T-helper 1 cell treated with Interleukin-12 subunit alpha and Interleukin-12 subunit beta and Interleukin-4 antibody, amounts not matched to agents 30 ng/mL and 1 ng/mL, for 36 hours (primary cell): ENCODE data around the gene FATE1. TPM values are rescaled to one million over a fixed set of nuclear protein-coding genes. Genes with fewer than 3 reads are reported as not detected.

Experiments
- intact Hi-C: fragments of 100-400 bp; cut with micrococcal nuclease; formaldehyde crosslinking; loops from one replicate; pipeline ENCODE4 v1.15.1; 2024
- total RNA-seq: library from RNA; stranded (reverse); gene quantifications from 2 replicates; pipeline ENCODE4 v1.2.3, GENCODE V29; 2022

Gene FATE1
- total RNA-seq, 1 donor from 2014 or later = not detected

DNA sequence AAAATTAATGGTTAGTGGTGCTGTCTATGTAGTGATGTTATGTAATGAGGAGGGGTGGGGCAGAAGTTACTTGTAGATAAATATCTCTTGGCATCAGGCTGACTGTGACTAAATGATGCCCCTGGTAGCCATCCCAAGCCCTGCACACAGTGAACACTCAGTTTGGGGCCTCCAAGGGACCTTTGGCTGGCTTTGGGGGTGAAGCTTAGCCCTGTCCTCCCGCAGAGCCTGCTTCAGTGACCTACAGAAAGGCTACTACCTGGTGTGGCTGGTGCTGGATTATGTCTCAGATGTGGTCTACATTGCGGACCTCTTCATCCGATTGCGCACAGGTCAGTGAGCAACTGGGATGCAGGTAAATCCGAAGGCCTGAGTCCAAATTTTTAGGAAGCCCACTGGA is 26.5 kb downstream of the FATE1 start:
- intact Hi-C loops = no loop called here

DNA sequence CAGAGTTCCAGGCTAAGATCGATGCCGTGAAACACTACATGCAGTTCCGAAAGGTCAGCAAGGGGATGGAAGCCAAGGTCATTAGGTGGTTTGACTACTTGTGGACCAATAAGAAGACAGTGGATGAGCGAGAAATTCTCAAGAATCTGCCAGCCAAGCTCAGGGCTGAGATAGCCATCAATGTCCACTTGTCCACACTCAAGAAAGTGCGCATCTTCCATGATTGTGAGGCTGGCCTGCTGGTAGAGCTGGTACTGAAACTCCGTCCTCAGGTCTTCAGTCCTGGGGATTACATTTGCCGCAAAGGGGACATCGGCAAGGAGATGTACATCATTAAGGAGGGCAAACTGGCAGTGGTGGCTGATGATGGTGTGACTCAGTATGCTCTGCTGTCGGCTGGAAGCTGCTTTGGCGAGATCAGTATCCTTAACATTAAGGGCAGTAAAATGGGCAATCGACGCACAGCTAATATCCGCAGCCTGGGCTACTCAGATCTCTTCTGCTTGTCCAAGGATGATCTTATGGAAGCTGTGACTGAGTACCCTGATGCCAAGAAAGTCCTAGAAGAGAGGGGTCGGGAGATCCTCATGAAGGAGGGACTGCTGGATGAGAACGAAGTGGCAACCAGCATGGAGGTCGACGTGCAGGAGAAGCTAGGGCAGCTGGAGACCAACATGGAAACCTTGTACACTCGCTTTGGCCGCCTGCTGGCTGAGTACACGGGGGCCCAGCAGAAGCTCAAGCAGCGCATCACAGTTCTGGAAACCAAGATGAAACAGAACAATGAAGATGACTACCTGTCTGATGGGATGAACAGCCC is 28.0 kb downstream of the FATE1 start:
- intact Hi-C loops = no loop called here

DNA sequence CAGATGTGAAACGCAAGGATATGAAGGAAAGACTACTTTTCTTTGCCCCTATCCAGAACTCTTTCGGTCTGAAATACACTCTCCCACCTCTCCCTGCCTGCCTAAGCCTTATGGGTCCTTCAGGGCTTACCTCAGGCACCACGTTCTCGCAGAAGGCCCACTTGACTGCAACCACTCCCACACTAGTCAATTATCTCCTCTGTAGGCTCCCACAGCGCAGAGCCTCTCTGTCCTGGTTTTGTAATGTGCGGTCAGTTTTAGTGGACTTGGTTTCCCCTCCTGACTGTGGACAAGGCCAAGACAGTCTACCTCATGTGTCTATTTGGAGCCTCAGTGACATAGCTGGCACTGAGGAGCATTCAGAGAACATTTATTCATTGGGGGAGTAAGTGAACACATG is 29.8 kb downstream of the FATE1 start:
- intact Hi-C loops = no loop called here

DNA sequence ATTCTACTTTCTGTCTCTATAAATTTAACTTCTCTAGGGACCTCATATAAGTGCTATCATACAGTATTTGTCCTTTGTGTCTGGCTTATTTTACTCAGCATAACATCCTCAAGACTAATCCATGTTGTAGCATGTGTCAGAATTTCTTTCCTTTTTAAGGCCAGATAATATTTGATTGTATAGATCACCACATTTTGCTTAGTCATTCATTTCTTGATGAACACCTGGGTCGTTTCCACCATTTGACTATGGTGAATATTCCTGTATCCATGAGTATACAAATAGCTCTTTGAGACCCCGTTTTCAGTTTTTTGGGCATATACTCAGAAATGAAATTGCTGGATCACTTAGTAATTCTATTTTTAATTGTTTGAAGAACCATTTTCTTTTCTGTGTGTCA is 30.7 kb downstream of the FATE1 start:
- intact Hi-C loops = no loop called here

DNA sequence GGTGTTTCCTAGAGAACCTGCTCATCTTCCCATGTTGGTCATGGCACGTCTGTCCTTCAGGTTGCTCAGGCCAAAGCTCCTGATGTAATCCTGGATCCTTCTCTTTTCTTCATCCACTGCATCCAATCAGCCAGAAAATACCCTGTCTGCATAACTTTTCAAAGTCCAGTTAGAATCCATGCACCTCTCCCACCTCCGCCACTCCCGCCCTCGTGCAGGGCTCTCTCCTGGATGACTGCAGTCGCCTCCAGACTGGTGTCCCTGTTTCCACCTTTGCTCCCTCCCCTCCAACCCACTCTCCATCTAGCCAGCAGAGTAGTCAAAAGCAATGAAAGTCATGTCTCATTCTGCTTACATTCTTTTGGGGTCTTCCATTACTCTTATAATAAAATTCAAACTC is 34.7 kb downstream of the FATE1 start:
- intact Hi-C loops = loop anchor here (5.0 kb wide), 1 partner anchor 1067 kb away; no protein-coding TSS in a partner anchor

DNA sequence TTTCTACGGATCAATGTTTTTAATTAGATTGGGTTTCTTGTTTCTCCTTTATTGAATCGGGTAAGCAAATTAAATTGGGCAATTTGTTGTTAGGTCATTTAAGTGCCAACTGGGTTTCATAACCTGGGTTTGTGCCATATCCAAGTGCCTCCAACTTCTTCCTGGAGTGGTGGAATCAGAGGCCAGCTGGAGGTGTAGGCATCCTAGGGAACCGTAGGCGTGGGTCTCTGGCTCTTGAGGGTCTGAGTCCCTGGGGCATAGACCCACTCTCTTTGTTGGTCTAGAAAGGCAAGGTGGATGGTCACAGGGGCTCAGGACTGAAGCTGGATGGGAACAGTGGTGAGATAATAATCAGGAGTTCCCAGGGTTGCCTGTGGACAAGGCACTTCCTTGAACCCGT is 37.0 kb downstream of the FATE1 start:
- intact Hi-C loops = loop anchor here (2.0 to 5.0 kb wide), 2 partner anchors 884 to 1064 kb away; partner anchors contain the start of gene GABRQ

DNA sequence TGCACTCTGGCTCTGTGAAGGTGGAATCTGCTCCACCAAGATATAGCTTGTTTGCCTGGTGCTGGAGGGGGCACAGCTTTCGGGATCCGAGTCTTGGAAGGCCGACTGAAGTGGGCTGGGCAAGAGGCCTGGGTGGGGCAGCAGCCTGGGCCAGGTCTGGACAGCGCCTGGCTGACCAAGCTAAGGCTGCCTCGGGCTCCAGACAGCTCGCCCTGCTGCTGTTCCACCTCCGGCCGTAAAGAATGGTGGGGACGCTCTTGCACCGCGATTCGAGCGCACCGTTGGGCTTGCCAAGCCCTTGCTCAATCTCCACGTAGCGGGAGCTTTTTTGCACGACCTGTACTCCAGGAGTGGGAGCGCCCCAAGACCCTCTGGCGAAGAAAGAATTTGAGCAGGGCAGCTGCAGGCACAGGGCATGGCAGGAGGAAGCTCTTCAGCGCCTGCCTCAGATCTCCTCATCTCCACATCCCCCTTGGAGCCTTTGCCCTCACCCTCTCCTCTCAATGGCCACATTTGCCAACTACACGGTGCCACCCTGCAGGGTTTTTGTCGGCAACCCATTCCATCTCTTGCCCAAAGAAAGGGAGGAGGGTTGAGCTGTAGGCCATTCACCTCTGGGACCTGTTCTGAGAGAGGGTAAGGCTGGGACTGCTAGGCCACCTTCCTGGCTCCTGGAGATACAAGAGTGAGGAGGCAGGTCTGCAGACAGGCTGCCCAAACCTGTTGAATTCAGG is 37.6 kb downstream of the FATE1 start:
- intact Hi-C loops = loop anchor here (2.0 to 5.0 kb wide), 2 partner anchors 883 to 1064 kb away; partner anchors contain the start of gene GABRQ

DNA sequence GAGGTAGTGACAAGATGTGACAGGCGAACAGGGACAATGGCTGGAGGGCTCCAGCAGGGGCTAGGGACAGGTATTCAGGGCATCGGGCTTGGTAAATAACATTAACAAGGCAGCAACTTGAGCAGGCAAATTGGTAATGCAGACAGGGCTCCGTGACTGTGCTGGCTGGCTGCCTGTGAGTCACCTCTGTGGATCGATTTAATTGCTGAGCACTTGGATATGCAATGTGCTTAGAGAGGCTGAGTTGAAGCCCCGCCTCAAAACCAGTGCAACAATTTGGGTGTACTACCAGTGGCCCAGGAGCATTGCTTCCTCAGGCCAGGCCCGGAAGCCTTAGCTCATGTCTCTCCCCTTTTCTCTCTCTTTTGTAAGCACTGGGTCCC is 38.2 kb downstream of the FATE1 start:
- intact Hi-C loops = loop anchor here (5.0 kb wide), 1 partner anchor 1063 kb away; no protein-coding TSS in a partner anchor

DNA sequence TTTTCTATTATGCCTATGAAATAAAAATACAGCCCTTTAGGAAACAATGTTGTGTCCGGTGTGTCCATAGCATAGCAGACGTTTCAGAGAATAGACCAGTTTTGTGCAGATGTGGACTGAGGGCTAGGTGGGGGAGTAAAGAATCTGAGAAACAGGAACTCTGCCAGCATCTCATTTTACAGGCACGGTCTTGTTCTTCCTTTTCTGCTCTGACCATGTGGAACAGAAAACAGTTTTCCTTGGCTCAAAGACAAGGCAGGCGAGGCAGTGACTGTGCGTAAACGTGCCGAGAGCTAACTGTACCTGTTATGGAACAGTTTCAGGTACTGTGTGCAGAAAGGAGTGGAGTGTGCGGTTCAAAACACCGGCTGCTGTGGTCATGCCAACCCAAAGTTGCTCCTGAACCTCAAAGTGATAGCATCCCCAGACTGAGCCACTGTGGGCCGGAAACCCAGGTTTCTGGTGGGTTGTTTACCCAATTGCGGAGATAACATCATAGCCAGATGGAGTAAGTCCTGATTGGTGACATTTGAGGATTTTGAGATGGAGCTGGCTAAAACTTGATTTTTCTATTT is 38.9 kb downstream of the FATE1 start:
- intact Hi-C loops = loop anchor here (5.0 kb wide), 1 partner anchor 1063 kb away; no protein-coding TSS in a partner anchor

DNA sequence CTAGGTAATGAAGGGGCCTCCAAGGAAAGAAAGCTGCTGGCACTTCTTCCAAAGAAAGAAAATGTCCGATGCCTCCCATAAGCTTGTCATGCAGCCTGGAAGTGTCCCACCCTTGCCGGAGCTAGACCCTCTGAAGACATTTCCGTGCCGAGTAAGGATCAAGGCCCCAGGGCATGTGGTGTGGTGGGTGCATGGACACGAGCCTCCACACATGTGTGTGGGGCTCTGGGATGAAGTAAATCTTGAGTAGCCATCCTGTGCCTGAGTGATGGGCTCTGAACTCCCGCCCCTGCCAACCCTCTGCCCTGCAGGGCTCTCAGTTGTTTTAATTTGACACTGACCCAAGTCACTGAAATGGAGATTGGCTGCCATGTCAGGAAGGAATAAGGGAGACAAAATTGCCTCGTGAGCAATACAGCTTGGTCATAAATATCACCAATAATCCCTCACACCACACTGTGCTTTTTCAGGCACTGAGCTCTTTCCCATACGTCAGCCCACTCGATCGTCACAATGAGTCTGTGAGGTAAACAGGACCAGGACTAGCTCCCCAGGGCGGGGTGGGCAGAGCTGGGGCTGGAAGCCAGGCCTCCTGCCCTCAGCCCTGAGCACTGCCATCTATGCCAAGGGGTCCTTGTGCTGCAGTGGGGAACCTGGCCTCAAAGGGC is 43.3 kb downstream of the FATE1 start:
- intact Hi-C loops = no loop called here

DNA sequence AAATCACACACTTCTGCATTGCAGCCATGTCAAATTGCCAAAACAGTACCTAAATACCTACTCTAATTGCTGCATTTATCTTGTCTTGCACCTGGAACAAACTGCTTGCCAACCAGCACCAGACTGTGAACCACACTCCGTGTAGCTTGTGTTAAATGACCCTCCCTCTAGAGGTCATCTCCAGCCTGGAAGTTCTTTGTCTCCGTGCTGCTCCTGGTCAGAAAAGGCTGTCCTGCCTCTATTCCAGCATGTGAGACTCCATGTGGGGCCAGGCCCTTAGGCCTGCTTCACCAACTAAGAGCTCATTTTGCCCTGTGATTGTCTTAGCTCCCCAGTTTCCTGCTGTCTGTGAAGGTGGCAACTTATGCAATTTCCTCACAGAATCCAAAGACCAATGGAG is 47.0 kb downstream of the FATE1 start:
- intact Hi-C loops = no loop called here

DNA sequence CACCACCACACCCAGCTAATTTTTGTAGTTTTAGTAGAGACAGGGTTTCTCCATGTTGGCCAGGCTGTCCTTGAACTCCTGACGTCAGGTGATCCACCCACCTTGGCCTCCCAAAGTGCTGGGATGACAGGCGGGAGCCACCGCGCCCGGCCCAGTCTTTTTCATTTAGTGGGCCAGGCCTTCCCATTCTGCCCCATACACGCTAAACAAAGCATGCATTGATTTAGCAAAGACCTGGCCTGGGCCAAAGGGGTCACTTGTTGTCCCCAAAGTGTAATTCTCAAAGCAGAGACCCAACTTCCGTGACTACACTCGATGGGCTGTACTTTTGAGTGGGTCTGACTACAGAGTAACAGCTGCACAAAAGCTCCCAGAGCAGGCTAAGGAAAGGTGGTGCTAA is 47.9 kb downstream of the FATE1 start:
- intact Hi-C loops = no loop called here

DNA sequence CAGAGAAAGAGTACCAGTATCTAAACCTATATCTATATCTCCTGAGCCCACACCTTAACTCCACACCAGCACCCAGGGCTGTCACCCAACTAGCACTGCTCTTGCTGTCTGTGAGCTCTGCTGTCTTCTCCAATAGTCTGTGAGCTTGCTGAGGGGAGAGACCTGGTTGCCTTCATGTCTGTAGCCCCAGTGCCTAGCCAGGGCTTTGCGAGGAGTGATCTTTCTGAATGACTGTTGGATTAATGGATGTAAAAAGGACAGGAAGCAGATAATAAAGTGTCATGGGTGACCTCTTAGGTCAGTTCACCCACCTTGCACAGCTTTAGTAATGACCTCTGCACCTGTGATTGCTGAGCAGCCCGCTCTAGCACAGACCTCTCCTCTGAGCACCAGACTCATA is 49.2 kb downstream of the FATE1 start:
- intact Hi-C loops = no loop called here

DNA sequence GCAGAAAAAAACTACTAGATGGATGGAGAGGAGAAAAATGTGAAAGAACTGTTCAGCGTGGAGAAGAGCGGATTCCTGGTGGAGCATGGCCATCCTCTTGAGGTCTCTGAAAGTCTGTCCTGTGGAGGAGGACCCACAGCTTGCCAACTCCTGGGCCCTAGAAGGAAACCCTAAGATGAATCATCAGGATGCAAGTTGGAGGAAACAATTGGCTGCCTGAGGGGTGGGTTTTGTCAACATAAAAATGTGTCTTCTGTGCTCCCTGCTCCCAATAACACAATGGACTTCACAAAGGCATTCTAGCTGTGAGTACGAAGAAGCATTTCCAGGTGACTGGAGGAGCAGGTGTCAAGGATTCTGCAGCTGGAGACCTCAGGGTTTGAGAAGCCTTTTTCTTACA is 55.9 kb downstream of the FATE1 start:
- intact Hi-C loops = no loop called here

Other genes starting within 250 kb of the FATE1 start
- not detected in 2 replicates for gene PASD1, start 152.4 kb upstream of the FATE1 start, total RNA-seq
- gene PRRG3, start 20.6 kb upstream of the FATE1 start, total RNA-seq = not detected in 2 replicates
- not detected in 2 replicates for gene CNGA2, start 18.7 kb downstream of the FATE1 start, total RNA-seq
- not detected in 2 replicates for gene MAGEA4, start 196.9 kb downstream of the FATE1 start, total RNA-seq